ENCODE results near the gene KPNA6. TPM values are rescaled to one million over a fixed set of nuclear protein-coding genes. Genes with fewer than 3 reads are reported as not detected.

The KPNA6 gene
- total and polyA plus RNA-seq, 2 experiments from 2014 or later = 33.8 to 45.7 TPM

DNA sequence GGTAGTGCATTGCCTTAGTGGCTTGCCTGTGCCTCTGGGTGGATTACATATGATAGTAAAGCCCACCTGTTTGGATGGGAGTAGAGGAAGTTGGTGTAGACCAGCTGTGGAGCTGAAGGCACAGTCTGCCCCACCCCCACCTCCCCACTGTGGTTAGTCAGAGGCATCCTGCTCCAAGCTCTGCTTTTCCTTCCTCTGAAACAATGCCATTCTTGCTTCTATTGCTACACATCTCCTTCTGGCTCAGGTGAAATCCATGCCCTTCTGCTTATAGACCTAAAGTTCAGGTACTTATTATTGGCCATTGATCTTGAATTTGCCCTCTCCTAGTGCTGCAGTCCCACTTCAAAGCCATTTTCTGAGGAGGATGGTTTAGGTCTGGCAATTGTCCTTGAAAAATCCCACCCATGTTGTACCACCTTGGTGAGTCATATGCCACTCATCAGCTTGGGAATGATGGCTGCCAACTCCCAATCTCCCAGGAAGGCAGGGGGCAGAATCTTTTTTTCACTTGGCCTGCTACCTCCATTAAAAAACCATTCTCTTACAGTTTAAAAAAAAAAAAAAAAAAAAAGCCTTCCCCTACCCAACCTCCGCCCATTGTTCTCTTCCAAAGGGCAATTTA is 64.9 kb downstream of the KPNA6 start:
- peaks cover 14% of the 10 kb centered on the region for H3K36me3 ChIP-seq

DNA sequence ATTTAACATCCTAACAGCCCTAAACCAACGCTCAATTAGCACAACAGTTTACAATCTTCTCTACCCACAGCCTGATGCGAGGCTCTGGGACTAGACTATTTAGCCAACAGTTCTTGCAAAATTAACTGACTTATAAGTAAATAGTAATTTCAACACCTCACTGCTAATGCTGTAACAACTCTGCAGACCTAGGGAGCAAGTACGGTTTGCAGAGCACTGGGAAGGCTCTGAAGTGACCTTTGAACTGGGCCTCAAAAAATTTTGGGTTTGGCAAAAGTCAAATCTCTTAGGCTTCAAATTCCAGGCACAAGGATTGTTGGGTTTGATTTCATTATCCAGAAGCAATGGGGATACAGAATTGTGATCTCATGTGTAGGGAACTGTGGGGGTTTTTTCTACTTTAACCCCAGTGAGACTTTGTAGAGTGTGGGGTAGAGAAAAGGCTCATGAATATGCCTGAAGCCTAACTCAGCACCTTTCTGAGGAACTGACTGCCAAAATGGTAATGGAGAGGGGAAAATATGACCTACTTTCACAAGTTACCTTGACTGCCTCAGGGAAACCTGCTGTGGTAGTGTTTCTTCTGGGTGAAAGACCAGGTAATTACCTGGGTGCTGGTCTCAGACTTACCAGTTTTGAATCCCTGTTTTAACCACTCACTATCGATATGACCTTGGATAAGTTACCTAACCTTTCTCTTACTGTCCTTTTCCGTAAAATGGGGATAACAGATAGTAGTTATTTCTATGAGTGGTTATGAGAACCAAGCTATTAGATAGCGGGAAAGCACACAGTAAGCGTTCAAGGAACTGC is 70.7 kb downstream of the KPNA6 start:
- Histone ChIP-seq H3K27me3 (no peaks in the 10 kb centered on the region), H3K27ac (peak overlapping the region; percentile 91), H3K36me3 (peaks cover 7% of the 10 kb centered on the region), H3K4me1 (ENCODE audit: low read depth) (peaks cover 14% of the 10 kb centered on the region), H3K4me3 (no peak overlapping the region), H3K9me3 (ENCODE audit: low read depth) (no peaks in the 10 kb centered on the region)
- no peak for TF ChIP-seq CTCF (IDR thresholded peaks at IDR 0.05; ENCODE audit: low read depth, low read length)
- no peak for DNase-seq (ENCODE audit: low read depth in 1 of 2, low spot score in 1 of 2)

More for the DNA sequence above, 64.9 kb downstream of the KPNA6 start:
- peaks cover 27% of the 10 kb centered on the region for H3K4me1 ChIP-seq (ENCODE audit: low read depth)
- DNase-seq (ENCODE audit: low read depth in 1 of 2, low spot score in 1 of 2) = peak in 1 of 2 donors; percentile 33
- no peaks in the 10 kb centered on the region for H3K27me3 ChIP-seq
- H3K27ac ChIP-seq = no peak overlapping the region
- no peak for TF ChIP-seq CTCF (IDR thresholded peaks at IDR 0.05; ENCODE audit: low read depth, low read length)
- no peak overlapping the region for H3K4me3 ChIP-seq
- H3K9me3 ChIP-seq (ENCODE audit: low read depth) = no peaks in the 10 kb centered on the region

DNA sequence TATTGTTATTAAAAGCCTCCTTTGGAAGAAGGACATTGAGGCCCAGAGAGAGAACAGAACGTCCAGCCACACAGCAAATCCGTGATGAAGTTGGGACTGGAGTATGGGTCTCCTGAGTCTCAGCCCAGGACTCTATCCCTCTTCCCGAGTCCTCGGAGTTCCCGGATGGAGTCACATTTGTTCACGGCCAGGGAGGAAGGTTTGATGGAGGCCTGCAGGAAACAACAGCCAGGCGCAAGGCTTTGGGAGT is 71.3 kb downstream of the KPNA6 start:
- H3K4me3 ChIP-seq = peak overlapping the region; percentile 62
- no peak for DNase-seq (ENCODE audit: low read depth in 1 of 2, low spot score in 1 of 2)
- H3K4me1 ChIP-seq (ENCODE audit: low read depth) = peaks cover 14% of the 10 kb centered on the region
- peak overlapping the region; percentile 91 for H3K27ac ChIP-seq
- H3K9me3 ChIP-seq (ENCODE audit: low read depth) = no peaks in the 10 kb centered on the region
- H3K36me3 ChIP-seq = peaks cover 7% of the 10 kb centered on the region
- H3K27me3 ChIP-seq = no peaks in the 10 kb centered on the region
- no peak for TF ChIP-seq CTCF (IDR thresholded peaks at IDR 0.05; ENCODE audit: low read depth, low read length)

GRCh38 chr1:32179443-32180185 is 71.8 kb downstream of the KPNA6 start, which contains the start of gene TXLNA:
Gene TXLNA (plus strand): TSS chr1:32179675. CDS start chr1:32180346, 671 bp downstream.
- Histone ChIP-seq H3K27ac (peak within 1 kb of the TSS; percentile 91), H3K36me3 (peaks cover 11% of the 10 kb centered on the region), H3K27me3 (no peaks in the 10 kb centered on the region), H3K4me1 (ENCODE audit: low read depth) (peaks cover 14% of the 10 kb centered on the region), H3K9me3 (ENCODE audit: low read depth) (no peaks in the 10 kb centered on the region), H3K4me3 (peak within 1 kb of the TSS; percentile 62)
- TF ChIP-seq CTCF (IDR thresholded peaks at IDR 0.05; ENCODE audit: low read depth, low read length) = peak; percentile 3
- peak; percentile 94 to 96 for DNase-seq (ENCODE audit: low read depth in 1 of 2, low spot score in 1 of 2)

- peak overlapping the region; percentile 91 for H3K27ac ChIP-seq
- peak; percentile 50 to 68 for DNase-seq (ENCODE audit: low read depth in 1 of 2, low spot score in 1 of 2)
Measured at GRCh38 chr1:32180186-32181060, 72.6 kb downstream of the KPNA6 start.

More at GRCh38 chr1:32180186-32181060, 72.6 kb downstream of the KPNA6 start:
- Histone ChIP-seq H3K4me3 (peak overlapping the region; percentile 62), H3K9me3 (ENCODE audit: low read depth) (no peaks in the 10 kb centered on the region), H3K4me1 (ENCODE audit: low read depth) (peaks cover 14% of the 10 kb centered on the region), H3K36me3 (peaks cover 14% of the 10 kb centered on the region), H3K27me3 (no peaks in the 10 kb centered on the region)
- peak; percentile 0 for TF ChIP-seq CTCF (IDR thresholded peaks at IDR 0.05; ENCODE audit: low read depth, low read length)

Data from cardiac muscle cell (in vitro differentiated cells and primary cell).